ACHN (cell line): ENCODE measurements around the gene SARS1.

Source experiments
- DNase-seq: peaks from one replicate; pipeline ENCODE4 v3.0.0-alpha.2; 2015
- in situ Hi-C: cut with HindIII; loops from 2 replicates; pipeline ENCODE4 v1.10.0; 2017; ENCODE audit warnings: low sequenced_read_pairs, low pct_ligation_motif_present, low pct_unique_long_range_greater_than_20kb

SARS1 gene

GRCh38 chr1:109190189-109190588 lies 23.5 kb upstream of the SARS1 start:
- in situ Hi-C loops, result no loop called here
- DNase-seq, result no peak

GRCh38 chr1:109191377-109191776 lies 22.3 kb upstream of the SARS1 start:
- DNase-seq, result no peak

DNA sequence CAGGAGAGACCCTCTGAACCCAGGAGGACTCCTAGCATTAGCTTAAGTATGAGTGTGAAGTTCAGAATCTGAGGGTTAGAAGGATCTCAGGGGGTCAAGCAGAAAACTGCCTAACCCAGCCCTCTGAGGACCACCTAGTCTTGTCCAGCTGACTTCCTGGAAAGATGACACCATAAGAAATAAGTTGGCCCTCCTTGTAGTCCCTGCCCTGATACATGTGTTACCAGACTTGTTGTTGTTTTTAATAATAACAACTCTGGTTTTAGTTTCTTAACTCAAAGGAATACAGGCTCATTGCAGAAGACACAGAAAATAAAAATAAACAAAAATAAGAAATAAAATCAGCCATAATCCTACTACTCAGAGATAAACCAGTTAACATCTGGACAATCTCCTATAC lies 21.8 kb upstream of the SARS1 start:
- in situ Hi-C loops, result no loop called here
- DNase-seq, result no peak

More at GRCh38 chr1:109191377-109191776, 22.3 kb upstream of the SARS1 start:
- in situ Hi-C loops, result no loop called here

- in situ Hi-C loops, result no loop called here
- DNase-seq, result no peak
Observed at GRCh38 chr1:109192433-109192832, 21.3 kb upstream of the SARS1 start.

GRCh38 chr1:109193653-109194590 lies 19.8 kb upstream of the SARS1 start:
- peak; percentile 42 for DNase-seq
- in situ Hi-C loops, result no loop called here

GRCh38 chr1:109197158-109198042 lies 16.3 kb upstream of the SARS1 start:
- in situ Hi-C loops, result no loop called here
- peak; percentile 91 for DNase-seq

GRCh38 chr1:109198043-109198695 lies 15.5 kb upstream of the SARS1 start:
- in situ Hi-C loops, result no loop called here
- peak; percentile 69 for DNase-seq

- in situ Hi-C loops, result no loop called here
- DNase-seq, result peak; percentile 31
Observed at GRCh38 chr1:109198745-109199144, 15.0 kb upstream of the SARS1 start.

GRCh38 chr1:109199710-109200109 lies 14.0 kb upstream of the SARS1 start:
- no peak for DNase-seq
- in situ Hi-C loops, result no loop called here

GRCh38 chr1:109201123-109201703 lies 12.5 kb upstream of the SARS1 start:
- peak; percentile 68 for DNase-seq
- in situ Hi-C loops, result no loop called here

DNA sequence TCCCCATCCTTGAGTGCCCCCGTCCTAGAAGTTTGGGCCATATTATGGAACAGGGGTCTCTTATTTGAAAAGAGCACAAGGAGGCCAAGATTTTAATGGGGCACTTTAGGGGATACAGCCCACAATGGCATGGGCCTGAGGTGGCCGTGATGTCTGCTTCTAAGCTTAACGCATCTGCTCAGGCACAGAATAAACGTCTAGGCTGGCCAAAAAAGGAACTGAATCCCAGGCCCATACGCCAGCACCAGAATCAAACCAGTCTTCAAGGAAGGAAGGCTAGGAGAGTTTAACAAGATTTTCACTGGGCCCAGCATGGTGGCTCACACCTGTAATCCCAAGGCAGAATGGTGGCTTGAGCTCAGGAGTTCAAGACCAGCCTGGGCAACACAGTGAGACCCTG lies 9.2 kb upstream of the SARS1 start:
- in situ Hi-C loops, result no loop called here
- DNase-seq, result no peak

GRCh38 chr1:109206339-109206738 lies 7.4 kb upstream of the SARS1 start:
- in situ Hi-C loops, result no loop called here

DNA sequence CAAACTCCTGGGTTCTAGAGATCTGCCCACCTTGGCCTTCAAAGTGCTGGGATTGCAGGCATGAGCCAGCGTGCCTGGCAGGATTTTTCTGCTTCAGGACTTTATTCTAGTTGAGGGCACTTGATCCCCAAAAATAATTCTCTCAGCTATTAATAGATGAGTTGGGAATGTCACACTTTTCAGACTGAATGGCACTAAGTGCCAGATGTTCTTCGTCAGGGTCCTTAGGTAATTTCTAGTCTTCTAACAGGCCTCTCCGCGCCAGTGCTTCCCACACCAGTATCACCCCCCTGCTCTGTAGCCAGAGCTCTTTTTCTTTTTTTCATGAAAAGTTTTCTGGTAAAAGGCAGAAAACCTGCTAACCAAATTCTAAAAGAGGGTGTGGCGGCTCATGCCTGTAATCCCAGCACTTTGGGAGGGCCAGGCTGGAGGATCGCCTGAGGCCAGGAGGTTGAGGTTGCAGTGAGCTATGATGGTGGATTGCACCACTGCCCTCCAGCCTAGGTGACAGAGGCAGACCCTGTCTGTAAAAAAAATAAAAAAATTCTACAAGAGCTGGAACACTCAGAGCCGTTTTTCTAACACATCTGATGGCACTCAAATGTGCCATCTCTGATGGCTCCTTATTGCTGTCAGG lies 6.1 kb upstream of the SARS1 start:
- DNase-seq, result no peak
- in situ Hi-C loops, result no loop called here

More at GRCh38 chr1:109206339-109206738, 7.4 kb upstream of the SARS1 start:
- DNase-seq, result no peak

GRCh38 chr1:109208394-109208793 lies 5.3 kb upstream of the SARS1 start:
- in situ Hi-C loops, result no loop called here
- no peak for DNase-seq

GRCh38 chr1:109208836-109209463 lies 4.8 kb upstream of the SARS1 start:
- in situ Hi-C loops, result no loop called here
- DNase-seq, result no peak

DNA sequence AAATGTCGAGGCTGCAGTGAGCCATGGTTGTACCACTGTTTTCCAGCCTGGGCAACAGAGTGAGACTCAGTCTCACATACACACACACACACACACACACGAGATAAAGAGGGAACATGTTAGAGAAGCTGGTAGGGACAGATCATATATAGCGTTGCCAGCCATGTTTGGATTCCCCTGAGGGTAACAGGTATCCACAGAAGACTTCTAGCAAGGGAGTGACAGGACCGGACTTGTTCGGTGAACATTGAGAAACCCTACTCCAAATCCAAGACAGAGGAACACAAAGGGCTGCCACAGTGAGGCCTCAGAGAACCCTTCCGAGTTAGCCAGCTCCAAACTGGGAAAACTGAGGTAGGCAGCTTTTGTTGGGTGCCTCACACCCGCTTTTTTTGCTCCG lies 3.7 kb upstream of the SARS1 start:
- in situ Hi-C loops, result no loop called here
- DNase-seq, result no peak

DNA sequence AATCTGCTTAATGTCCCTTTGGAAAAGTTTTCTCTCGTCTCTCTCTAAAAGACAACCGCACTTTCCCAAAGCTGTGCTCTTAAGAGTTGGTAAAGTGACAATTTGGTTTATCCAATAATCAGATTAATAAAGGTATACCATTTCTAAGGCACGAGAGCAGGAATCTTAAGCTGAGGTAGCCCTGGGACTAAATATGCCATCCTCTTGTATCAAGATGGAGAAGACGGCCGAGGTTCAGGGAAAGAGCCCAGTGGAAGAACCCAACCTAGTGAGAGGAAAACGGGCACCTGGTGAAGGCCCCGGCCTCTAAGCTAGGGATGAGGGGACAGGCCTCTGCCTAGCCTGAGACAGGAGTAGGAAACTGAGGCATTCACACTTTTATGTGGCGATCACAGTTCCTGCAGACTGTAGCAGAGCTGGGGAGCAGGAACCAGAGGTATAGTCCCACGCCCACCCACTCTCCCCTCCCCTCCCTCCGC lies 334 bp upstream of the SARS1 start:
- in situ Hi-C loops, result no loop called here
- DNase-seq, result no peak
